H1 (cell line): ENCODE measurements around the gene CTSH. TPM values are rescaled to one million over a fixed set of nuclear protein-coding genes. Genes with fewer than 3 reads are reported as not detected.

Experiments used
- CTCF ChIA-PET: fragments of 300-600 bp; sonication (Branson Sonifier 250); formaldehyde crosslinking; loops from one replicate; lab custom pipeline; 2021; ENCODE audit not compliant: partially characterized antibody; lab: Charles Lee
- POLR2A ChIA-PET: fragments of 300-600 bp; sonication (Branson Sonifier 250); formaldehyde crosslinking; loops from one replicate; lab custom pipeline; 2021; ENCODE audit warnings: inconsistent platforms; ENCODE audit not compliant: partially characterized antibody; lab: Charles Lee
- DNase-seq, 2 experiments: peaks; one replicate each; pipeline versions ENCODE4 v3.0.0 to v3.0.0-alpha.2; 2010 to 2022; ENCODE audit warnings: low spot score in 2 of 2, low read depth in 1 of 2, mixed read lengths in 1 of 2
- FAIRE-seq: peaks from 2 replicates; lab custom pipeline; 2011; peaks lifted over from hg19 to GRCh38; lab: Jason Lieb, UNC
- H2AFZ ChIP-seq: 2 replicates; pipeline ENCODE4 v1.8.1; 2012; ENCODE audit warnings: low read length, inconsistent platforms
- H2AK5ac ChIP-seq: 2 replicates; pipeline ENCODE4 v1.6.1; 2013; ENCODE audit warnings: low read depth, low read length
- H2BK120ac ChIP-seq: replicated peaks from 2 replicates; pipeline ENCODE3; 2013; ENCODE audit warnings: low read depth, low read length, inconsistent platforms
- H2BK12ac ChIP-seq: 2 replicates; pipeline ENCODE4 v1.6.1; 2013; ENCODE audit warnings: low read depth, low read length
- H2BK15ac ChIP-seq: 2 replicates; pipeline ENCODE4 v1.6.1; 2013; ENCODE audit warnings: low read length
- H2BK20ac ChIP-seq: 2 replicates; pipeline ENCODE4 v1.6.1; 2013; ENCODE audit warnings: low read length
- H2BK5ac ChIP-seq: 2 replicates; pipeline ENCODE4 v1.6.1; 2013; ENCODE audit warnings: low read depth, low read length
- H3K14ac ChIP-seq: 2 replicates; pipeline ENCODE4 v1.6.1; 2013; ENCODE audit warnings: inconsistent platforms; ENCODE audit not compliant: insufficient read length
- H3K18ac ChIP-seq: 2 replicates; pipeline ENCODE4 v1.6.1; 2013; ENCODE audit warnings: low read length; ENCODE audit errors: extremely low read depth
- H3K23ac ChIP-seq: 2 replicates; pipeline ENCODE4 v1.6.1; 2013; ENCODE audit warnings: inconsistent platforms; ENCODE audit not compliant: insufficient read length
- H3K23me2 ChIP-seq: 2 replicates; pipeline ENCODE4 v1.6.1; 2013; ENCODE audit warnings: low read depth, low read length
- H3K27ac ChIP-seq: 2 replicates; pipeline ENCODE4 v1.6.1; 2011; ENCODE audit warnings: low read depth, low read length, inconsistent platforms
- H3K27me3 ChIP-seq, 4 experiments: replicated peaks in 1 of 4; 1 replicate in 1 of 4; 2 replicates in 3 of 4; pipeline versions ENCODE4 v1.6.1 to v1.8.1; 2011 to 2013; ENCODE audit warnings: low read length in 3 of 4, mild to moderate bottlenecking in 3 of 4, inconsistent platforms in 2 of 4, mixed read lengths in 2 of 4, moderate library complexity in 1 of 4; ENCODE audit not compliant: control insufficient read depth in 3 of 4, insufficient read depth in 3 of 4; ENCODE audit errors: extremely low read depth in 1 of 4
- H3K36me3 ChIP-seq, 4 experiments: 2 replicates each; pipeline versions ENCODE4 v1.6.1 to v1.8.1; 2011 to 2013; ENCODE audit warnings: mild to moderate bottlenecking in 4 of 4, low read length in 3 of 4, moderate library complexity in 2 of 4, control low read depth in 1 of 4, inconsistent platforms in 1 of 4; ENCODE audit not compliant: insufficient read depth in 4 of 4, control insufficient read depth in 2 of 4
- H3K4ac ChIP-seq: replicated peaks from 2 replicates; pipeline ENCODE3; 2013; ENCODE audit warnings: low read length, low read depth, mixed read lengths, inconsistent platforms; ENCODE audit not compliant: insufficient read length
- H3K4me1 ChIP-seq, 4 experiments: replicated peaks in 1 of 4; 1 replicate in 1 of 4; 2 replicates in 3 of 4; pipeline versions ENCODE4 v1.6.1 to v1.8.1; 2011 to 2013; ENCODE audit warnings: low read length in 3 of 4, inconsistent platforms in 2 of 4, mixed read lengths in 1 of 4; ENCODE audit not compliant: insufficient read depth in 4 of 4, control insufficient read depth in 3 of 4
- H3K4me2 ChIP-seq, 2 experiments: 2 replicates each; pipeline versions ENCODE4 v1.6.1 to v1.8.1; 2011 to 2013; ENCODE audit warnings: low read depth in 2 of 2, low read length in 2 of 2, control low read depth in 1 of 2, inconsistent platforms in 1 of 2, mild to moderate bottlenecking in 1 of 2; ENCODE audit not compliant: insufficient read depth in 1 of 2
- H3K4me3 ChIP-seq, 4 experiments: fragments of 200-600, 300-600 bp in 1 of 4; sonication (generic), shearing (Covaris generic), sonication (Bioruptor Twin) in 1 of 4; 2 replicates each; pipeline versions ENCODE4 v1.5.1 to v1.8.1; 2011 to 2016; ENCODE audit warnings: low read length in 4 of 4, low read depth in 3 of 4, control low read depth in 2 of 4, inconsistent platforms in 2 of 4, mild to moderate bottlenecking in 2 of 4, mixed read lengths in 1 of 4, moderate library complexity in 1 of 4; ENCODE audit not compliant: insufficient read depth in 2 of 4; ENCODE audit errors: extremely low read depth in 1 of 4
- H3K56ac ChIP-seq: replicated peaks from 2 replicates; pipeline ENCODE3; 2013; ENCODE audit warnings: low read depth, mild to moderate bottlenecking, mixed read lengths, low read length, inconsistent platforms; ENCODE audit not compliant: insufficient read length
- H3K79me1 ChIP-seq: 2 replicates; pipeline ENCODE4 v1.6.1; 2013; ENCODE audit warnings: low read depth, low read length, control low read depth
- H3K79me2 ChIP-seq, 2 experiments: 2 replicates each; pipeline versions ENCODE4 v1.6.1 to v1.8.1; 2012 to 2013; ENCODE audit warnings: low read length in 2 of 2, mild to moderate bottlenecking in 2 of 2, inconsistent platforms in 1 of 2; ENCODE audit not compliant: insufficient read depth in 2 of 2, control insufficient read depth in 1 of 2
- H3K9ac ChIP-seq, 4 experiments: replicated peaks in 1 of 4; 1 replicate in 1 of 4; 2 replicates in 3 of 4; pipeline versions ENCODE4 v1.6.1 to v1.8.1; 2011 to 2013; ENCODE audit warnings: low read depth in 3 of 4, low read length in 3 of 4, control low read depth in 2 of 4, mild to moderate bottlenecking in 2 of 4, moderate library complexity in 2 of 4, inconsistent platforms in 1 of 4; ENCODE audit errors: extremely low read depth in 1 of 4
- H3K9me3 ChIP-seq, 2 experiments: 2 replicates each; pipeline versions ENCODE4 v1.6.1 to v1.8.1; 2012 to 2013; ENCODE audit warnings: mild to moderate bottlenecking in 2 of 2, moderate library complexity in 2 of 2, control low read depth in 1 of 2, inconsistent platforms in 1 of 2, low read depth in 1 of 2, low read length in 1 of 2, mixed read lengths in 1 of 2; ENCODE audit not compliant: insufficient read depth in 2 of 2
- H4K20me1 ChIP-seq, 2 experiments: replicated peaks in 1 of 2; 2 replicates each; pipeline versions ENCODE3 to v1.8.1; 2011 to 2013; ENCODE audit warnings: inconsistent platforms in 2 of 2, low read length in 2 of 2, mild to moderate bottlenecking in 1 of 2; ENCODE audit not compliant: insufficient read depth in 2 of 2, control insufficient read depth in 1 of 2
- H4K5ac ChIP-seq: 2 replicates; pipeline ENCODE4 v1.6.1; 2013; ENCODE audit warnings: low read length, low read depth, mixed read lengths, inconsistent platforms; ENCODE audit not compliant: insufficient read length
- H4K8ac ChIP-seq: 2 replicates; pipeline ENCODE4 v1.8.0; 2013; ENCODE audit warnings: mild to moderate bottlenecking, moderate library complexity, low read length, inconsistent platforms; ENCODE audit not compliant: insufficient read depth; ENCODE audit errors: extremely low read depth
- H4K91ac ChIP-seq: replicated peaks from 2 replicates; pipeline ENCODE3; 2013; ENCODE audit warnings: low read length, mixed read lengths, inconsistent platforms; ENCODE audit not compliant: insufficient read length
- POLR2AphosphoS5 ChIP-seq: IDR thresholded peaks from 2 replicates; pipeline ENCODE4 v1.6.1; 2011; ENCODE audit warnings: low read depth, low read length
- RAD21 ChIP-seq, 2 experiments: IDR thresholded peaks in 1 of 2; conservative IDR thresholded peaks in 1 of 2; 2 replicates each; pipeline ENCODE4 v1.6.1; 2011; ENCODE audit warnings: low read depth in 2 of 2, low read length in 2 of 2, improper control_type of control experiment in 1 of 2, inconsistent platforms in 1 of 2, mild to moderate bottlenecking in 1 of 2, moderate library complexity in 1 of 2
- RXRA ChIP-seq: IDR thresholded peaks from 2 replicates; pipeline ENCODE4 v1.6.1; 2011; ENCODE audit warnings: low read depth, mild to moderate bottlenecking, low read length, moderate library complexity; ENCODE audit not compliant: insufficient read depth
- SP1 ChIP-seq: IDR thresholded peaks from 2 replicates; pipeline ENCODE4 v1.6.1; 2011; ENCODE audit warnings: low read depth, low read length
- SUZ12 ChIP-seq: fragments of 200-600 bp; sonication (generic); IDR thresholded peaks from 2 replicates; pipeline ENCODE4 v1.6.1; 2012; ENCODE audit warnings: mild to moderate bottlenecking, inconsistent platforms, low read length, moderate library complexity, mixed read lengths
- WGBS, 2 experiments: shearing (Covaris generic) in 1 of 2; methylation state at CpG; one replicate each; pipeline versions ENCODE4 v1.1.6 to v1.1.7; 2013 to 2015; ENCODE audit warnings: low lambda C conversion rate in 2 of 2, mixed read lengths in 2 of 2, inconsistent platforms in 1 of 2, low coverage in 1 of 2, missing lambda C conversion rate in 1 of 2; ENCODE audit not compliant: insufficient replicate concordance in 2 of 2, insufficient coverage in 1 of 2, insufficient read length in 1 of 2; ENCODE audit errors: extremely low coverage in 1 of 2, missing lambda C conversion rate in 1 of 2; 5-methylcytosine and 5-hydroxymethylcytosine counted together
- polyA plus RNA-seq, 7 experiments: library from polyadenylated mRNA; depleted of rRNA in 3 of 7; stranded (reverse) in 5 of 7; unstranded in 2 of 7; fragments of >200 nt in 5 of 7; fragments of 200-250 nt in 2 of 7; gene quantifications; 1 replicate in 5 of 7; 2 replicates in 1 of 7; 4 replicates in 1 of 7; pipeline versions ENCODE4 v1.2.1 to v1.2.3, GENCODE V29; 2011 to 2013; ENCODE audit warnings: missing spikeins in 2 of 7, mixed read lengths in 2 of 7
- total RNA-seq: library from RNA; stranded (reverse); fragmentation: NEBNext Ultra II Directional; extraction: Animal tissue kit (Norgen Biotek cat#: 25700); gene quantifications from 2 replicates; pipeline ENCODE4 v1.2.1, GENCODE V29; 2021
- TF ChIP-seq, protein P1 (sequence below), 3 experiments: IDR thresholded peaks; 1 replicate in 2 of 3; 2 replicates in 1 of 3; pipeline versions ENCODE4 v1.5.1 to v1.6.1; 2011; ENCODE audit warnings: low read length in 3 of 3, mild to moderate bottlenecking in 3 of 3, inconsistent platforms in 2 of 3, low read depth in 1 of 3, moderate library complexity in 1 of 3; ENCODE audit not compliant: insufficient read depth in 1 of 3; ENCODE audit errors: control extremely low read depth in 1 of 3

CTSH gene
- total and polyA plus RNA-seq, 2 of the 8 experiments (the other 6 are each of a cell fraction or from before 2014, with no cell fraction given), result 34.0 to 36.8 TPM

- H3K79me2 ChIP-seq, result peaks cover 0 to 3% of the 10 kb centered on the region in 2 experiments; a peak in 1 of 4 replicates
- no peak for FAIRE-seq
- TF ChIP-seq RXRA (no peak), RAD21 (IDR thresholded peaks at IDR 0.05 in 1 of 2, conservative IDR thresholded peaks at IDR 0.05 in 1 of 2; ENCODE audit: low read depth in 2 of 2, low read length in 2 of 2) (peak; percentile 41 to 68; a peak in 3 of 4 replicates), POLR2AphosphoS5 (0 out of 2 replicates have a peak, but pooled peaks have one; percentile 23), SUZ12 (no peak), SP1 (no peak)
- TF ChIP-seq, protein P1, sequence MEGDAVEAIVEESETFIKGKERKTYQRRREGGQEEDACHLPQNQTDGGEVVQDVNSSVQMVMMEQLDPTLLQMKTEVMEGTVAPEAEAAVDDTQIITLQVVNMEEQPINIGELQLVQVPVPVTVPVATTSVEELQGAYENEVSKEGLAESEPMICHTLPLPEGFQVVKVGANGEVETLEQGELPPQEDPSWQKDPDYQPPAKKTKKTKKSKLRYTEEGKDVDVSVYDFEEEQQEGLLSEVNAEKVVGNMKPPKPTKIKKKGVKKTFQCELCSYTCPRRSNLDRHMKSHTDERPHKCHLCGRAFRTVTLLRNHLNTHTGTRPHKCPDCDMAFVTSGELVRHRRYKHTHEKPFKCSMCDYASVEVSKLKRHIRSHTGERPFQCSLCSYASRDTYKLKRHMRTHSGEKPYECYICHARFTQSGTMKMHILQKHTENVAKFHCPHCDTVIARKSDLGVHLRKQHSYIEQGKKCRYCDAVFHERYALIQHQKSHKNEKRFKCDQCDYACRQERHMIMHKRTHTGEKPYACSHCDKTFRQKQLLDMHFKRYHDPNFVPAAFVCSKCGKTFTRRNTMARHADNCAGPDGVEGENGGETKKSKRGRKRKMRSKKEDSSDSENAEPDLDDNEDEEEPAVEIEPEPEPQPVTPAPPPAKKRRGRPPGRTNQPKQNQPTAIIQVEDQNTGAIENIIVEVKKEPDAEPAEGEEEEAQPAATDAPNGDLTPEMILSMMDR (IDR thresholded peaks at IDR 0.05; ENCODE audit: control extremely low read depth in 1 of 3, insufficient read depth in 1 of 3, low read depth in 1 of 3, low read length in 3 of 3), result peak; percentile 41 to 68 (median 62)
Observed at GRCh38 chr15:78907577-78907976, 37.3 kb downstream of the CTSH start.

More at GRCh38 chr15:78907577-78907976, 37.3 kb downstream of the CTSH start:
- H2AK5ac ChIP-seq, result no peak overlapping the region
- H2BK20ac ChIP-seq, result no peak overlapping the region
- H3K4me3 ChIP-seq, result no peak overlapping the region
- H3K23ac ChIP-seq, result no peak overlapping the region
- no peak overlapping the region for H3K56ac ChIP-seq
- no peak overlapping the region for H3K27ac ChIP-seq
- H3K27me3 ChIP-seq, result no peaks in the 10 kb centered on the region
- H4K91ac ChIP-seq, result no peak overlapping the region
- H3K14ac ChIP-seq, result no peak overlapping the region
- ChIA-PET POLR2A (interaction anchor here (1.1 to 4.0 kb wide), 13 partner anchors 8 to 177 kb away, joined by 3 to 20 read pairs (median 4); partner anchors contain the start of genes ADAMTS7 and MORF4L1), CTCF (interaction anchor here (0.8 to 11.2 kb wide), 33 partner anchors 8 to 277 kb away, joined by 3 to 171 read pairs (median 6); partner anchors contain the start of gene MORF4L1)
- H3K18ac ChIP-seq, result no peak overlapping the region
- no peak overlapping the region for H3K9ac ChIP-seq
- H2BK15ac ChIP-seq, result no peak overlapping the region
- H3K9me3 ChIP-seq, result no peaks in the 10 kb centered on the region
- peak in 1 of 2 experiments; percentile 54 for DNase-seq
- H4K8ac ChIP-seq, result no peak overlapping the region
- H2BK120ac ChIP-seq, result no peak overlapping the region
- peaks cover 8 to 14% of the 10 kb centered on the region in 2 experiments for H4K20me1 ChIP-seq
- H2BK5ac ChIP-seq, result no peak overlapping the region
- no peak overlapping the region for H2BK12ac ChIP-seq
- no peak overlapping the region for H4K5ac ChIP-seq
- H3K4me1 ChIP-seq, result peaks cover 0 to 3% (median 1%) of the 10 kb centered on the region in 4 experiments; a peak in 3 of 7 replicates
- H3K23me2 ChIP-seq, result no peaks in the 10 kb centered on the region; the same call in 1 of the 2 replicates
- H3K79me1 ChIP-seq, result peaks cover 4% of the 10 kb centered on the region
- H3K36me3 ChIP-seq, result peaks cover 4 to 47% (median 18%) of the 10 kb centered on the region in 4 experiments
- H3K4ac ChIP-seq, result no peak overlapping the region
- H2AFZ ChIP-seq, result no peak overlapping the region
- H3K4me2 ChIP-seq, result no peak overlapping the region; a peak in 1 of 4 replicates
- 37% methylated on average over 3 of the region's 3 CpGs; no CpG with 5 or more reads in 1 of the 2 experiments for WGBS, 2 experiments
